ENCODE data around the gene SPOCK1. TPM values are rescaled to one million over a fixed set of nuclear protein-coding genes. Genes with fewer than 3 reads are reported as not detected.

The SPOCK1 gene
- total and polyA plus RNA-seq, 2 donors (not counting 3 experiments of a cell fraction or from before 2014, with no cell fraction given), result 144 to 280 TPM

DNA sequence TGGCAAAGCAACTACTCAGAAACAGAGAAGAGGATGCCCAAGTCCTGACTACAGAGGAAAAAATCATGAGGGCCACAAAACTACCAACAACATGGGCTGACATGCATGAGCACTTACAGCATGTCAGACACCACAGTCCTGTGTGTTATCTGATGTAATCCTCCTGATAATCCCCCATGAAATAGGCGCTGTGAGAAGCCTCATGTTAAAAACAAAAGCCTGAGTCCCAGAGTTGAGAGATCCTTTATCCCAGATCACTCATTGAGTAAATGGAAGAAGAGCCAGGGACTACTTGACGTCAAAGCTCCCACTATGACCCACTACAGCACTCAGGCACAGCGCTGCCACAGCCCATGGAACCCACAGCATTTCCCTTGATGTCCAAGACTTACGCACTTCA lies 7.2 kb upstream of the SPOCK1 start:
- Histone ChIP-seq H3K9ac (replicated peaks; ENCODE audit: extremely low read depth, insufficient read depth, low read length) (no peak overlapping the region), H3K27me3 (ENCODE audit: control insufficient read depth in 2 of 2, insufficient read depth in 2 of 2, low read length in 2 of 2) (peaks cover 29 to 33% of the 10 kb centered on the region in 2 experiments), H2AFZ (ENCODE audit: low read depth, low read length) (no peak overlapping the region), H3K4me3 (replicated peaks in 1 of 3; ENCODE audit: insufficient read depth in 1 of 3, low read depth in 1 of 3, low read length in 3 of 3) (no peak overlapping the region), H3K9me3 (replicated peaks; ENCODE audit: control insufficient read depth, insufficient read depth, low read length) (no peaks in the 10 kb centered on the region), H3K79me2 (ENCODE audit: control insufficient read depth, insufficient read depth, low read length) (no peaks in the 10 kb centered on the region), H3K27ac (ENCODE audit: insufficient read depth, low read depth, low read length) (no peak overlapping the region), H4K20me1 (replicated peaks; ENCODE audit: control insufficient read depth, extremely low read depth, insufficient read depth, low read length) (no peaks in the 10 kb centered on the region), H3K4me2 (ENCODE audit: insufficient read depth, low read length) (no peak overlapping the region), H3K4me1 (ENCODE audit: control insufficient read depth, extremely low read depth, insufficient read depth, low read length) (no peaks in the 10 kb centered on the region), H3K9me1 (replicated peaks; ENCODE audit: control insufficient read depth, extremely low read depth, insufficient read depth, low read length) (no peaks in the 10 kb centered on the region), H3K36me3 (ENCODE audit: control insufficient read depth in 2 of 2, extremely low read depth in 1 of 2, insufficient read depth in 2 of 2, low read length in 2 of 2) (no peaks in the 10 kb centered on the region)
- ChIA-PET CTCF (interaction anchor here (1.9 kb wide), 1 partner anchor 186 kb away, joined by 7 read pairs; no protein-coding TSS in a partner anchor), POLR2A (no interaction called here)
- DNase-seq (ENCODE audit: low read depth, low spot score) (no peak), FAIRE-seq (no peak)
- dilution Hi-C loops (cut with MboI; ENCODE audit: extremely low pct_ligation_motif_present, low sequenced_read_pairs), result no loop called here
- intact Hi-C loops (cut with micrococcal nuclease), result no loop called here
- TF ChIP-seq POLR2AphosphoS5 (IDR thresholded peaks at IDR 0.05; ENCODE audit: insufficient read depth, low read depth, low read length) (no peak), FOS (IDR thresholded peaks at IDR 0.05; ENCODE audit: borderline replicate concordance, insufficient read depth, low read length) (no peak), MAX (IDR thresholded peaks at IDR 0.05; ENCODE audit: insufficient read depth, insufficient read length) (no peak)
- TF ChIP-seq, protein P1, sequence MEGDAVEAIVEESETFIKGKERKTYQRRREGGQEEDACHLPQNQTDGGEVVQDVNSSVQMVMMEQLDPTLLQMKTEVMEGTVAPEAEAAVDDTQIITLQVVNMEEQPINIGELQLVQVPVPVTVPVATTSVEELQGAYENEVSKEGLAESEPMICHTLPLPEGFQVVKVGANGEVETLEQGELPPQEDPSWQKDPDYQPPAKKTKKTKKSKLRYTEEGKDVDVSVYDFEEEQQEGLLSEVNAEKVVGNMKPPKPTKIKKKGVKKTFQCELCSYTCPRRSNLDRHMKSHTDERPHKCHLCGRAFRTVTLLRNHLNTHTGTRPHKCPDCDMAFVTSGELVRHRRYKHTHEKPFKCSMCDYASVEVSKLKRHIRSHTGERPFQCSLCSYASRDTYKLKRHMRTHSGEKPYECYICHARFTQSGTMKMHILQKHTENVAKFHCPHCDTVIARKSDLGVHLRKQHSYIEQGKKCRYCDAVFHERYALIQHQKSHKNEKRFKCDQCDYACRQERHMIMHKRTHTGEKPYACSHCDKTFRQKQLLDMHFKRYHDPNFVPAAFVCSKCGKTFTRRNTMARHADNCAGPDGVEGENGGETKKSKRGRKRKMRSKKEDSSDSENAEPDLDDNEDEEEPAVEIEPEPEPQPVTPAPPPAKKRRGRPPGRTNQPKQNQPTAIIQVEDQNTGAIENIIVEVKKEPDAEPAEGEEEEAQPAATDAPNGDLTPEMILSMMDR (IDR thresholded peaks at IDR 0.05; ENCODE audit: extremely low read depth in 1 of 2, insufficient read depth in 1 of 2, low read depth in 1 of 2, low read length in 2 of 2), result no peak
- BruUV-seq (replicated peaks), result no TSS peak

- intact Hi-C loops (cut with micrococcal nuclease), result no loop called here
Measured at GRCh38 chr5:137504916-137505315, 5.8 kb upstream of the SPOCK1 start.

More at GRCh38 chr5:137504916-137505315, 5.8 kb upstream of the SPOCK1 start:
- H3K27ac ChIP-seq (ENCODE audit: insufficient read depth, low read depth, low read length), result no peak overlapping the region
- H2AFZ ChIP-seq (ENCODE audit: low read depth, low read length), result no peak overlapping the region
- no peak overlapping the region for H3K4me3 ChIP-seq (replicated peaks in 1 of 3; ENCODE audit: insufficient read depth in 1 of 3, low read depth in 1 of 3, low read length in 3 of 3)
- no TSS peak for BruUV-seq (replicated peaks)
- dilution Hi-C loops (cut with MboI; ENCODE audit: extremely low pct_ligation_motif_present, low sequenced_read_pairs), result no loop called here
- no peak for DNase-seq (ENCODE audit: low read depth, low spot score)
- H4K20me1 ChIP-seq (replicated peaks; ENCODE audit: control insufficient read depth, extremely low read depth, insufficient read depth, low read length), result no peaks in the 10 kb centered on the region
- H3K9me1 ChIP-seq (replicated peaks; ENCODE audit: control insufficient read depth, extremely low read depth, insufficient read depth, low read length), result no peaks in the 10 kb centered on the region
- H3K9ac ChIP-seq (replicated peaks; ENCODE audit: extremely low read depth, insufficient read depth, low read length), result no peak overlapping the region
- H3K4me1 ChIP-seq (ENCODE audit: control insufficient read depth, extremely low read depth, insufficient read depth, low read length), result no peaks in the 10 kb centered on the region
- ChIA-PET POLR2A (no interaction called here), CTCF (interaction anchor here (3.0 kb wide), 1 partner anchor 185 kb away, joined by 29 read pairs; no protein-coding TSS in a partner anchor)
- FAIRE-seq, result no peak
- no peak overlapping the region for H3K4me2 ChIP-seq (ENCODE audit: insufficient read depth, low read length)
- peaks cover 21 to 22% of the 10 kb centered on the region in 2 experiments for H3K27me3 ChIP-seq (ENCODE audit: control insufficient read depth in 2 of 2, insufficient read depth in 2 of 2, low read length in 2 of 2)
- H3K36me3 ChIP-seq (ENCODE audit: control insufficient read depth in 2 of 2, extremely low read depth in 1 of 2, insufficient read depth in 2 of 2, low read length in 2 of 2), result no peaks in the 10 kb centered on the region
- no peak for TF ChIP-seq MAX (IDR thresholded peaks at IDR 0.05; ENCODE audit: insufficient read depth, insufficient read length)
- H3K9me3 ChIP-seq (replicated peaks; ENCODE audit: control insufficient read depth, insufficient read depth, low read length), result no peaks in the 10 kb centered on the region
- no peaks in the 10 kb centered on the region for H3K79me2 ChIP-seq (ENCODE audit: control insufficient read depth, insufficient read depth, low read length)

Measured in endothelial cell of umbilical vein (primary cell).